HG03571 (cell line): ENCODE measurements around the gene RXYLT1.
"Not testable (repeated sequence)": the region's sequence is repeated elsewhere in the genome, so short reads cannot be mapped to it uniquely, and the experiment has no call there.

Experiments used
- ATAC-seq: cut with Tn5 transposase; IDR thresholded peaks from one replicate; pipeline ENCODE4 v1.9.1; 2021; ENCODE audit not compliant: unreplicated experiment

RXYLT1 gene

GRCh38 chr12:63842750-63843149, 63.0 kb downstream of the RXYLT1 start:
- not testable (repeated sequence) for ATAC-seq

- no peak for ATAC-seq
These were observed 63.6 kb downstream of the RXYLT1 start for GRCh38 chr12:63843254-63843720.

- ATAC-seq: peak; percentile 97
These were observed 64.1 kb downstream of the RXYLT1 start for GRCh38 chr12:63843721-63844390.

GRCh38 chr12:63844391-63845341, 65.0 kb downstream of the RXYLT1 start, which contains the start of gene SRGAP1:
TSS of gene SRGAP1 (plus strand) at chr12:63844700. CDS start at chr12:63844817, 117 bp downstream.
- ATAC-seq: peak; percentile 22

GRCh38 chr12:63845726-63846125, 66.0 kb downstream of the RXYLT1 start:
- ATAC-seq: no peak

- no peak for ATAC-seq
These were observed 66.7 kb downstream of the RXYLT1 start for GRCh38 chr12:63846238-63846967.

GRCh38 chr12:63848450-63848849, 68.7 kb downstream of the RXYLT1 start:
- ATAC-seq: no peak

GRCh38 chr12:63849106-63849620, 69.5 kb downstream of the RXYLT1 start:
- no peak for ATAC-seq

GRCh38 chr12:63849641-63850040, 69.9 kb downstream of the RXYLT1 start:
- ATAC-seq: no peak

GRCh38 chr12:63853978-63854377, 74.3 kb downstream of the RXYLT1 start:
- no peak for ATAC-seq

GRCh38 chr12:63855299-63855698, 75.6 kb downstream of the RXYLT1 start:
- no peak for ATAC-seq

- ATAC-seq: no peak
These were observed 78.3 kb downstream of the RXYLT1 start for GRCh38 chr12:63857771-63858670.
